GM21576 (cell line): Measurements from ENCODE around the gene IDI1.

ENCODE experiments used
- ATAC-seq: cut with Tn5 transposase; IDR thresholded peaks from one replicate; pipeline ENCODE4 v1.9.1; 2021; ENCODE audit warnings: mild to moderate bottlenecking, moderate library complexity; ENCODE audit not compliant: unreplicated experiment

IDI1 gene

GRCh38 chr10:996031-996430, 52.9 kb downstream of the IDI1 start:
- no peak for ATAC-seq

DNA sequence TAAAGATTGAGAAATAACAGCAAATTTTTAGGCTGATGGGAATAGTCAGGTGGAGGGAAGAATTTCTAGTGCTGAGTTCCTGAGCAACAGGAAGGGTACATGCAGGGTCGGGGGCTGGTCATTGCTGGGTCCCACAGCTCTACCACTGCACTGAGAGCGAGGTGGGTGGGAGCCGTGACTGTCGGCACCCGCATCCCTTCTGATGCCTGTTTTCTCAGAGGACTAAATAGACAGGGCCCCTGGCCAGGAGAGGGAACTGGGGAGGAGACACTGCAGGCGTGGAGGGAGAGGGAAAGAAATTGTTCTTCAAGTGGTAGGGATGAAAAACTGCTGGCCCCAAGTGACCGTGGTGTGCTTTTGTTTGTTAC, 53.4 kb downstream of the IDI1 start:
- no peak for ATAC-seq

DNA sequence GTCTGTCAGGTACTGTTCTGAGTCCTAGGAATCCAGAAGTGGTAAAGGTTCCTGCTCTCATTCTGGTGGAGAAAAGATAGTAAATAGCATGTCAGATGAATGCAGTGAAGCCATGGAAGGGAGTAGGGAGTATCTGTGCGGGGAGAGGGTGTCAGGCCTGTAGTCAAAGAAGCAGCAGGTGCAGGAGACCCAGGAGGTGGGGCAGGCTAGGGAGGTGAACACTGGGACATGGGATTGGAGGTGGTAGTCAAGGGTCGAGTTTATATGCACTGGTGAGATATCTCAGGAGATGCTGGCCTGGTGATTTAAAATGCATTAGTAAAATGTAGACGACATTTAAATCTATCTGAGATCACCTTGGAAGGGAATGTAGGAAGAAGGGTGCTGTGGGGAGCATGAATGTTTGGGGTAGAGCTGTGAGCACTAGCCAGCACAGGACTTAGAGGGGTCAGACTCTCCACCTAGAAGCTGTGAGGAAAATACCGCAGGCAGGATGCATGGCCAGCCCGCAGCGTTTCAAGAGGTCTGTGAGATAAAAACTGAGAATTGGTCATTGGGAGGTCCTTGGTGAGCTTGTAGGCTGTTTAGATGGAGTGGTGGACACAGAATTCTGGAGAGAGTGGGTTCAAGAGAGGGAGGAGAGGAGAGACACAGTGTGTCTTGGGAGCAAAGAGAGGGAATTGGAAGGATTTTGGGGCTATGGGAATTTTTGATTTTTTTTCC, 53.9 kb downstream of the IDI1 start:
- no peak for ATAC-seq

GRCh38 chr10:992871-993270, 56.0 kb downstream of the IDI1 start:
- no peak for ATAC-seq

- ATAC-seq = no peak
Measured at GRCh38 chr10:992467-992866, 56.5 kb downstream of the IDI1 start.

- no peak for ATAC-seq
Measured at GRCh38 chr10:990808-991207, 58.1 kb downstream of the IDI1 start.
